A673 (cell line): ENCODE results near the gene TCF7L1.

Experiments
- CTCF ChIP-seq: fragments of 300-800, 200-600 bp; sonication (generic); conservative IDR thresholded peaks from 2 replicates; pipeline ENCODE4 v1.5.1; 2017; ENCODE audit warnings: low read depth, mild to moderate bottlenecking, antibody characterized with exemption, low read length, moderate library complexity, mixed read lengths
- EZH2 ChIP-seq: fragments of 200-600 bp; sonication (generic); IDR thresholded peaks from 2 replicates; pipeline ENCODE4 v1.6.1; 2017; ENCODE audit warnings: borderline replicate concordance, low read depth, mild to moderate bottlenecking, mixed read lengths, antibody characterized with exemption, low read length; ENCODE audit not compliant: poor library complexity, severe bottlenecking

DNA sequence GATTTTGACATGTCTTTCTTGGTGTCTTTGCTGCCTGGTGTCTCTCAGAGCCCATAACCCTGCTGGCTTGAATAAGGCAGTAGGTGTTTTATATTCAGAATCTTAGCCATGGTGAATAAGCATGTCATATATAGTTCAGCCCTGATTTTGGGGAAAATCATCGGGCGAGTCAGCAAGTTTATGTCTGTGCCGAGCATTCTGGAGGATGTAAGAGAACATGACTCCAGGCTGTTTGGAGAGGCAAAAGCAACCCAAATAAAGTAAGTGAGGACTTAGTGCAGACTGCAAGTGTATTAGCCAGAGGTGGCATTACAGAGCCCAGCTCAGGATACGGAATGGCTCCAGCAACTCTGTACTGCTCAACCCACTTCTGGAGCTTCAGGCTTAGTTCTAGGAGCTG is 50.3 kb downstream of the TCF7L1 start:
- TF ChIP-seq EZH2 (no peak), CTCF (no peak)
